Measurements from ENCODE around the gene EPHB2.
A peak's percentile ranks its signal among the peaks of the same experiment; 100 is the strongest.

The EPHB2 gene

GRCh38 chr1:22809783-22810182, 99.1 kb downstream of the EPHB2 start:
- Histone ChIP-seq H4K8ac (ENCODE audit: low read length) (no peak overlapping the region), H3K18ac (ENCODE audit: low read depth in 1 of 2, low read length in 2 of 2) (peak overlapping the region in 1 of 2 experiments; percentile 61), H3K23ac (ENCODE audit: low read length in 2 of 2) (no peak overlapping the region), H3K4ac (ENCODE audit: low read depth in 1 of 2, low read length in 2 of 2) (peak overlapping the region in 1 of 2 experiments; percentile 12), H3K4me3 (ENCODE audit: insufficient read depth in 1 of 2, low read depth in 1 of 2, low read length in 2 of 2) (no peak overlapping the region), H4K91ac (ENCODE audit: low read length) (peak overlapping the region; percentile 4), H2BK120ac (ENCODE audit: low read depth, low read length) (peak overlapping the region; percentile 6), H3K4me1 (ENCODE audit: control insufficient read depth, insufficient read depth, low read depth, low read length) (peaks cover 25% of the 10 kb centered on the region), H2AK5ac (ENCODE audit: low read length, severe bottlenecking) (no peak overlapping the region), H3K27ac (ENCODE audit: low read length, poor library complexity, severe bottlenecking) (no peak overlapping the region), H2BK15ac (ENCODE audit: low read depth, poor library complexity, severe bottlenecking) (no peak overlapping the region), H3K4me2 (ENCODE audit: low read length, poor library complexity, severe bottlenecking) (no peak overlapping the region), H3K79me1 (replicated peaks; ENCODE audit: low read length, poor library complexity, severe bottlenecking) (peaks cover 54% of the 10 kb centered on the region), H2BK12ac (ENCODE audit: low read length in 2 of 2) (peak overlapping the region; percentile 29 to 85), H3K9me3 (ENCODE audit: control insufficient read depth, low read length) (no peaks in the 10 kb centered on the region), H2BK5ac (ENCODE audit: low read depth, low read length, poor library complexity, severe bottlenecking) (no peak overlapping the region), H3K36me3 (ENCODE audit: control insufficient read depth in 1 of 2, insufficient read depth in 2 of 2, low read depth in 1 of 2, low read length in 2 of 2) (peaks cover 0 to 60% of the 10 kb centered on the region in 2 experiments), H3K27me3 (ENCODE audit: control insufficient read depth in 1 of 2, insufficient read depth in 1 of 2, low read length in 2 of 2) (peaks cover 0 to 19% of the 10 kb centered on the region in 2 experiments), H2AFZ (ENCODE audit: low read depth, low read length) (no peak overlapping the region), H3K14ac (ENCODE audit: low read length in 2 of 2) (no peak overlapping the region), H3K9ac (ENCODE audit: low read length) (peak overlapping the region; percentile 60)
- DNase-seq = no peak
- 100% methylated on average over 4 of the region's 4 CpGs for WGBS

DNA sequence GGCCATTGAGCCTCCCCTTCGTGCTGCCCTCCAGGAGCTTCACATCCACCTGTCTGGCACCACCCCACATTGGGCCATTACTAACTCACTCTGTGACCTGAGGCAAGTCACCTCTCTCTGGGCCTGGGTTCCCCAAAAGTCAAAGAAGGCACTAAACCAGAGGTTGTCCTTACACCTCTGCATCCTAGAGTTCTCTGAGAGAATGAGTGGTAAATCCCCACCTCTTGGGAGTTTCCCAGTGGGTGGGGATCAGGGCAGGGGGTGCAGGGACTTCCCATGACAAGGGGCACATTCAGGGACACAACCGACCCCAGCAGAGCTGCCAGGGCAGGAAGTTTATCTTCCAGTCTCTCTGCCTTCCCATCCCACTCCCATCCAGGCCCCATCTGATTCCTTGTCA, 99.7 kb downstream of the EPHB2 start:
- no peak overlapping the region for H3K27ac ChIP-seq (ENCODE audit: low read length, poor library complexity, severe bottlenecking)
- no peak overlapping the region for H3K4me2 ChIP-seq (ENCODE audit: low read length, poor library complexity, severe bottlenecking)
- no peak overlapping the region for H3K4me3 ChIP-seq (ENCODE audit: insufficient read depth in 1 of 2, low read depth in 1 of 2, low read length in 2 of 2)
- no peak overlapping the region for H2BK15ac ChIP-seq (ENCODE audit: low read depth, poor library complexity, severe bottlenecking)
- H2BK5ac ChIP-seq (ENCODE audit: low read depth, low read length, poor library complexity, severe bottlenecking) = no peak overlapping the region
- peak overlapping the region in 1 of 2 experiments; percentile 6 for H3K4ac ChIP-seq (ENCODE audit: low read depth in 1 of 2, low read length in 2 of 2)
- H2AK5ac ChIP-seq (ENCODE audit: low read length, severe bottlenecking) = no peak overlapping the region
- peaks cover 0 to 62% of the 10 kb centered on the region in 2 experiments for H3K36me3 ChIP-seq (ENCODE audit: control insufficient read depth in 1 of 2, insufficient read depth in 2 of 2, low read depth in 1 of 2, low read length in 2 of 2)
- no peak overlapping the region for H3K9ac ChIP-seq (ENCODE audit: low read length)
- H3K27me3 ChIP-seq (ENCODE audit: control insufficient read depth in 1 of 2, insufficient read depth in 1 of 2, low read length in 2 of 2) = peaks cover 0 to 16% of the 10 kb centered on the region in 2 experiments
- peak overlapping the region; percentile 0 to 85 for H2BK12ac ChIP-seq (ENCODE audit: low read length in 2 of 2)
- H3K18ac ChIP-seq (ENCODE audit: low read depth in 1 of 2, low read length in 2 of 2) = peak overlapping the region in 1 of 2 experiments; percentile 61
- H2AFZ ChIP-seq (ENCODE audit: low read depth, low read length) = no peak overlapping the region
- DNase-seq = no peak
- peaks cover 55% of the 10 kb centered on the region for H3K79me1 ChIP-seq (replicated peaks; ENCODE audit: low read length, poor library complexity, severe bottlenecking)
- H3K23ac ChIP-seq (ENCODE audit: low read length in 2 of 2) = no peak overlapping the region
- H4K8ac ChIP-seq (ENCODE audit: low read length) = no peak overlapping the region
- H3K9me3 ChIP-seq (ENCODE audit: control insufficient read depth, low read length) = no peaks in the 10 kb centered on the region
- no peak overlapping the region for H2BK120ac ChIP-seq (ENCODE audit: low read depth, low read length)
- no peak overlapping the region for H3K14ac ChIP-seq (ENCODE audit: low read length in 2 of 2)
- 39% methylated on average over 2 of the region's 2 CpGs for WGBS
- no peak overlapping the region for H4K91ac ChIP-seq (ENCODE audit: low read length)
- H3K4me1 ChIP-seq (ENCODE audit: control insufficient read depth, insufficient read depth, low read depth, low read length) = peaks cover 22% of the 10 kb centered on the region

- no peak for DNase-seq
- Histone ChIP-seq H3K27me3 (ENCODE audit: control insufficient read depth in 1 of 2, insufficient read depth in 1 of 2, low read length in 2 of 2) (peaks cover 0 to 10% of the 10 kb centered on the region in 2 experiments), H4K91ac (ENCODE audit: low read length) (no peak overlapping the region), H3K4me2 (ENCODE audit: low read length, poor library complexity, severe bottlenecking) (no peak overlapping the region), H3K27ac (ENCODE audit: low read length, poor library complexity, severe bottlenecking) (no peak overlapping the region), H3K23ac (ENCODE audit: low read length in 2 of 2) (no peak overlapping the region), H3K18ac (ENCODE audit: low read depth in 1 of 2, low read length in 2 of 2) (no peak overlapping the region), H3K14ac (ENCODE audit: low read length in 2 of 2) (no peak overlapping the region), H3K4ac (ENCODE audit: low read depth in 1 of 2, low read length in 2 of 2) (no peak overlapping the region), H3K9me3 (ENCODE audit: control insufficient read depth, low read length) (no peaks in the 10 kb centered on the region), H3K36me3 (ENCODE audit: control insufficient read depth in 1 of 2, insufficient read depth in 2 of 2, low read depth in 1 of 2, low read length in 2 of 2) (peaks cover 0 to 60% of the 10 kb centered on the region in 2 experiments), H3K4me3 (ENCODE audit: insufficient read depth in 1 of 2, low read depth in 1 of 2, low read length in 2 of 2) (no peak overlapping the region), H3K4me1 (ENCODE audit: control insufficient read depth, insufficient read depth, low read depth, low read length) (peaks cover 18% of the 10 kb centered on the region), H2BK12ac (ENCODE audit: low read length in 2 of 2) (no peak overlapping the region), H2BK5ac (ENCODE audit: low read depth, low read length, poor library complexity, severe bottlenecking) (no peak overlapping the region), H3K9ac (ENCODE audit: low read length) (no peak overlapping the region), H4K8ac (ENCODE audit: low read length) (no peak overlapping the region), H3K79me1 (replicated peaks; ENCODE audit: low read length, poor library complexity, severe bottlenecking) (peaks cover 53% of the 10 kb centered on the region), H2BK120ac (ENCODE audit: low read depth, low read length) (no peak overlapping the region), H2BK15ac (ENCODE audit: low read depth, poor library complexity, severe bottlenecking) (peak overlapping the region; percentile 7), H2AFZ (ENCODE audit: low read depth, low read length) (no peak overlapping the region), H2AK5ac (ENCODE audit: low read length, severe bottlenecking) (no peak overlapping the region)
- WGBS = 88% methylated on average over 16 of the region's 18 CpGs
These were observed 101.6 kb downstream of the EPHB2 start for GRCh38 chr1:22812092-22812880.

DNA sequence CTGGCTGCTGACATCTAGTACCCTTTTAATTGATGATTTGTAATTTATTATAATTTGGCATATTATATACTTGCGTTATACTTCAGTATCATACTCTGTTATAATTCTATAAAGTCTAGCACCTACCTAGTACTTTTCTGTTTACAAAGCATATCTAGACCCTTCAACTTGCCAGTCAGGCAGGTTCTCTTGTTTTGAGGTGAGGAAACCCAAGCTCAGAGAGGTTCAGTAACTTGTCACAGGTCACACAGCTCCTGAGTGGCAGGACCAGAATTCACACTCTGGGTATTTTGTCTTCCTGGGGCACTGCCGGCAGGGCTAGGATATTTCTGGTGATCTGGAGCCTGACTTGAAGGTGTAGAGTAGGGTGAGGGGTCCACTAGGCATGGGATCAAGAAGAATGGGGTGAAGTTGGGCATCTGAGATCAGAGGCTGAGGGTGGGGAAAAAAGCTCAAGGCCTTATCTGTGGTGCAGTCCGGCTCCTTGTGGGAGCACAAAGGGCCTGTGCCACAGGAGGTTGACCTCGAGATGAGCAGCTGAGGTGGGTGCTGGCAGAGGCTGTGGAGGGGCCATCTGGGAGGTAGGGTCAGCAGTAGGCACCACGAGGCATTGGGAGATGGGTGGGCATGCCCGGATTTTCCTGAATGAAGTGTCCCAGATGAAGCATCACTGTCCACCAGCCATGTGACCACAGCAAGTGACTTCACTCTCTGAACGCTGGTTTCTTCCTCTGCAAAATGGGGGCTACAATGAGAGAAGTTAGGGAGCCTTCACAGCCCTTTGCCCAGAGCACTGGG, 102.6 kb downstream of the EPHB2 start:
- Histone ChIP-seq H2BK120ac (ENCODE audit: low read depth, low read length) (no peak overlapping the region), H3K14ac (ENCODE audit: low read length in 2 of 2) (no peak overlapping the region), H3K23ac (ENCODE audit: low read length in 2 of 2) (no peak overlapping the region), H3K4ac (ENCODE audit: low read depth in 1 of 2, low read length in 2 of 2) (no peak overlapping the region), H3K36me3 (ENCODE audit: control insufficient read depth in 1 of 2, insufficient read depth in 2 of 2, low read depth in 1 of 2, low read length in 2 of 2) (peaks cover 0 to 56% of the 10 kb centered on the region in 2 experiments), H3K4me1 (ENCODE audit: control insufficient read depth, insufficient read depth, low read depth, low read length) (peaks cover 18% of the 10 kb centered on the region), H2BK5ac (ENCODE audit: low read depth, low read length, poor library complexity, severe bottlenecking) (no peak overlapping the region), H3K9ac (ENCODE audit: low read length) (no peak overlapping the region), H3K79me1 (replicated peaks; ENCODE audit: low read length, poor library complexity, severe bottlenecking) (peaks cover 53% of the 10 kb centered on the region), H2AFZ (ENCODE audit: low read depth, low read length) (no peak overlapping the region), H3K18ac (ENCODE audit: low read depth in 1 of 2, low read length in 2 of 2) (no peak overlapping the region), H3K9me3 (ENCODE audit: control insufficient read depth, low read length) (no peaks in the 10 kb centered on the region), H2BK15ac (ENCODE audit: low read depth, poor library complexity, severe bottlenecking) (no peak overlapping the region), H3K4me3 (ENCODE audit: insufficient read depth in 1 of 2, low read depth in 1 of 2, low read length in 2 of 2) (no peak overlapping the region), H3K4me2 (ENCODE audit: low read length, poor library complexity, severe bottlenecking) (no peak overlapping the region), H3K27ac (ENCODE audit: low read length, poor library complexity, severe bottlenecking) (no peak overlapping the region), H3K27me3 (ENCODE audit: control insufficient read depth in 1 of 2, insufficient read depth in 1 of 2, low read length in 2 of 2) (peaks cover 0 to 8% of the 10 kb centered on the region in 2 experiments), H4K8ac (ENCODE audit: low read length) (no peak overlapping the region), H4K91ac (ENCODE audit: low read length) (no peak overlapping the region), H2BK12ac (ENCODE audit: low read length in 2 of 2) (no peak overlapping the region), H2AK5ac (ENCODE audit: low read length, severe bottlenecking) (no peak overlapping the region)
- no peak for DNase-seq
- 96% methylated on average over 7 of the region's 7 CpGs for WGBS

Measured in mesenchymal stem cell (in vitro differentiated cells and primary cell).